Central memory CD4-positive, alpha-beta T cell (primary cell): ENCODE measurements around the gene TPH2.

Experiments used
- DNase-seq: peaks from one replicate; pipeline ENCODE4 v3.0.0; 2022

Gene TPH2

GRCh38 chr12:72035625-72036024, 97.0 kb downstream of the TPH2 start:
- no peak for DNase-seq

- no peak for DNase-seq
Observed at GRCh38 chr12:72036393-72036792, 97.7 kb downstream of the TPH2 start.

GRCh38 chr12:72037006-72037795, 98.6 kb downstream of the TPH2 start:
- no peak for DNase-seq

GRCh38 chr12:72041811-72042210, 103.2 kb downstream of the TPH2 start:
- no peak for DNase-seq

GRCh38 chr12:72053604-72054003, 115.0 kb downstream of the TPH2 start:
- no peak for DNase-seq

- DNase-seq: no peak
Observed at GRCh38 chr12:72054511-72054910, 115.9 kb downstream of the TPH2 start.

- no peak for DNase-seq
Observed at GRCh38 chr12:72057330-72057914, 118.8 kb downstream of the TPH2 start.

GRCh38 chr12:72063073-72063472, 124.4 kb downstream of the TPH2 start:
- DNase-seq: no peak

GRCh38 chr12:72071030-72071429, 132.4 kb downstream of the TPH2 start:
- no peak for DNase-seq

GRCh38 chr12:72072592-72073212, 134.1 kb downstream of the TPH2 start:
- no peak for DNase-seq

GRCh38 chr12:72074065-72074464, 135.4 kb downstream of the TPH2 start:
- DNase-seq: no peak

- no peak for DNase-seq
Observed at GRCh38 chr12:72074956-72075355, 136.3 kb downstream of the TPH2 start.

- DNase-seq: no peak
Observed at GRCh38 chr12:72075401-72075800, 136.8 kb downstream of the TPH2 start.

- DNase-seq: no peak
Observed at GRCh38 chr12:72075891-72076557, 137.4 kb downstream of the TPH2 start.

- no peak for DNase-seq
Observed at GRCh38 chr12:72076558-72076915, 137.9 kb downstream of the TPH2 start.

GRCh38 chr12:72077111-72077820, 138.6 kb downstream of the TPH2 start:
- no peak for DNase-seq

- no peak for DNase-seq
Observed at GRCh38 chr12:72081777-72082176, 143.1 kb downstream of the TPH2 start.
